GM10266 (cell line): ENCODE measurements around the gene SYCE3.

Experiments used
- DNase-seq: peaks from one replicate; pipeline ENCODE4 v3.0.0; 2012; ENCODE audit errors: extremely low spot score
- CTCF ChIP-seq: IDR thresholded peaks from 2 replicates; pipeline ENCODE4 v1.5.1; 2012; ENCODE audit warnings: mild to moderate bottlenecking, low read depth; ENCODE audit not compliant: control insufficient read depth, insufficient read depth; ENCODE audit errors: missing control alignments

The SYCE3 gene

GRCh38 chr22:50507991-50508884, 54.5 kb downstream of the SYCE3 start, which contains the start of gene NCAPH2:
Gene NCAPH2 (plus strand): TSS chr22:50508224. CDS start chr22:50508338, 114 bp downstream.
- DNase-seq = peak; percentile 100
- TF ChIP-seq CTCF = no peak

- peak; percentile 99 for DNase-seq
- TF ChIP-seq CTCF = no peak
Observed at GRCh38 chr22:50507421-50507990, 55.2 kb downstream of the SYCE3 start, which contains the start of gene LMF2. Gene LMF2 (minus strand): TSS chr22:50507702. CDS start chr22:50507675, 27 bp downstream.

- TF ChIP-seq CTCF = no peak
- DNase-seq = peak; percentile 58
Observed at GRCh38 chr22:50506611-50507420, 55.9 kb downstream of the SYCE3 start.

- TF ChIP-seq CTCF = no peak
- no peak for DNase-seq
Observed at GRCh38 chr22:50505776-50506610, 56.7 kb downstream of the SYCE3 start.

- no peak for DNase-seq
- no peak for TF ChIP-seq CTCF
Observed at GRCh38 chr22:50505276-50505775, 57.4 kb downstream of the SYCE3 start.
